PC-3 (cell line): ENCODE results near the gene RSL1D1.

Experiments used
- CTCF ChIP-seq: fragments of 300-600 bp; sonication (generic); conservative IDR thresholded peaks from 2 replicates; pipeline ENCODE4 v1.5.1; 2017; ENCODE audit warnings: antibody characterized with exemption, low read depth, mild to moderate bottlenecking, low read length
- EZH2 ChIP-seq: fragments of 300-600 bp; sonication (generic); IDR thresholded peaks from one replicate; pipeline ENCODE4 v1.6.1; 2017; ENCODE audit warnings: antibody characterized with exemption, mild to moderate bottlenecking, low read length; ENCODE audit not compliant: unreplicated experiment
- EZH2phosphoT487 ChIP-seq: fragments of 300-600 bp; sonication (generic); IDR thresholded peaks from 2 replicates; pipeline ENCODE4 v1.6.1; 2018; ENCODE audit warnings: mild to moderate bottlenecking, antibody characterized with exemption, low read length, borderline replicate concordance

- TF ChIP-seq CTCF (no peak), EZH2 (no peak), EZH2phosphoT487 (no peak)
Observed at GRCh38 chr16:11797957-11798299, 53.4 kb downstream of the RSL1D1 start.
